NOMO-1 (cell line): ENCODE measurements around the gene TMTC3.
"Not testable (repeated sequence)": the region's sequence is repeated elsewhere in the genome, so short reads cannot be mapped to it uniquely, and the experiment has no call there.

Experiments used
- DNase-seq, 2 experiments: peaks; one replicate each; lab custom pipeline; 2025; ENCODE audit not compliant: unreplicated experiment in 2 of 2; lab: John Stamatoyannopoulos, UW

TMTC3 gene

GRCh38 chr12:88163371-88163770, 21.3 kb downstream of the TMTC3 start:
- no peak for DNase-seq

GRCh38 chr12:88166179-88166578, 24.1 kb downstream of the TMTC3 start:
- DNase-seq: no peak

DNA sequence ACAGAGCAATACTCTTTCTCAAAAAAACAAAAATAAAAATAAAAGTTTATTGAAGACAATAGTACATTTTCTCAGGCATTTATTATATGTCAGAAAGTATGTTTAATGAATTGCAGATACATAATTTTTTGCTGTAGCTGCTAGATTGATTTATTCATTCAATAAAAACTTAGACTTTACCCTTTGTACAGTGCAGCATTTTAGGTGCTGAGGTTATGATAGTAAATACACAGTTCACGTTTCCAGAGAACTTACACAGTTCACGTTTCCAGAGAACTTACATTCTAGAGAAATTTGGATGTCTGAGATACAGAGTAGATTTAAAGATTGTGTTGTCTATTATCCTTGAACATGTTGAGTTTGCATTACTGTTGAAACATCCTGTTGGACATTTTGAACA, 25.3 kb downstream of the TMTC3 start:
- no peak for DNase-seq

GRCh38 chr12:88172844-88173407, 30.8 kb downstream of the TMTC3 start:
- DNase-seq: no peak

- no peak for DNase-seq
Observed at GRCh38 chr12:88175544-88175943, 33.4 kb downstream of the TMTC3 start.

DNA sequence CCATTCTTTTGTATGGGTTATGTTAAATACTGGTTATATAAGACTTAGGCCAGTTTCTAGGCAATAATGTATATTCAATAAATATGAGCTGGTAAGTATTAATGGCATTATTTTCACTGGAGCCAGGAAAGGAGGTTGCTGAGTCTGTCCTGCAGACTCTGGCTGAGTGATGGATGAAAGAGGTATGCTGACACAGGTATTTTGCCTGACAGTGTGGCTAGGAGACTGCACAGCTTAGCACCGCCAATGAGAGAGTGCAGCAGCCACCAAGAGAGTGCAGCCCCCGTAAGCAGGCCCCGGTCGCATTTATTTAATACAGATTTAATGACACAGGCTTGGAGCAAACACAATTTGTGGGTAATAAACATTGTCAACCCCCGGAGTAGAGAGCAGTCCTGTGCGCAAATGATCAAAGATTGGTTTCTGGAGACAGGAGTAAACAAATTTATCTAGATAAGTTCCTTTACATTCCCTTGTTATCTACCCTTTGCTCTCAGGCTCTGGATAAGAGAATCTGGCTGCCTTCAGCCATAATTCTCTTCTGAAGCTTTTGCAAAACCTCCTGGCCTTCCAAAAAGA, 37.4 kb downstream of the TMTC3 start:
- DNase-seq: no peak

DNA sequence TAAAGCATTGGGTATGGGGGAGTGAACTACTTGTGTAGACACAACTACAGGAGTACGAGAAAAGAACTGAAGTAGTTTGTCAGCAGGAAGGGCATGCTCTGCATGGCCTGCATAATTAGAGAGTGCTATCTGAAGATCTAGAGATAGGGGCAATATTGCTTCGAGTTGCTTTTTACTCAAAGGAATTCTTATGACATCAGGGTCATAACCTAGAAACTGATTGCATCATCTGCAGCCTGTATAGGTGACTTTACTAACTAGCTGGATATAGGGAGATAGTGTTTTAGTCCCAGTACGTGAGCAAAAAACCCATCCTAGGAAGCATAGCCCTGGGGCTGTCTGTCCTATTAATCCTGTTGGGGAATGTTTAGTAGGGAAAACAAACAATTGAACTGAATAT, 39.8 kb downstream of the TMTC3 start:
- DNase-seq: no peak

- DNase-seq: no peak
Observed at GRCh38 chr12:88182416-88182815, 40.3 kb downstream of the TMTC3 start.

DNA sequence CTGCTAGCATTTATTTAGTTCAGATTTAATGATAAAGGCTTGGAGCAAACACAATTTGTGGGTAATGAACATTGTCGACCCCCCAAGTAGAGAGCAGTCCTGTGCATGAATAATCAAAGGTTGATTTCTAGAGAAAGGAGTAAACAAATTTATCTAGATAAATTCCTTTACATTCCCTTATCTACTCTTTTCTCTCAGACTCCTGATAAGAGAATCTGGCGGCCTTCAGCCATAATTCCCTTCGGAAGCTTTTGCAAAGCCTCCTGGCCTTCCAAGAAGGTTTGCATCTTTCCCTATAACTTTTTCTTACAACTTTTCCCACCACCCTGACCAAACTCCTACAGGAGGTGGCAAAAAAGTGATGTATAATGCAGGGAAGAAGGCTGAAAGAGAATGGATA, 42.1 kb downstream of the TMTC3 start:
- no peak for DNase-seq

GRCh38 chr12:88185279-88185678, 43.2 kb downstream of the TMTC3 start:
- DNase-seq: no peak

DNA sequence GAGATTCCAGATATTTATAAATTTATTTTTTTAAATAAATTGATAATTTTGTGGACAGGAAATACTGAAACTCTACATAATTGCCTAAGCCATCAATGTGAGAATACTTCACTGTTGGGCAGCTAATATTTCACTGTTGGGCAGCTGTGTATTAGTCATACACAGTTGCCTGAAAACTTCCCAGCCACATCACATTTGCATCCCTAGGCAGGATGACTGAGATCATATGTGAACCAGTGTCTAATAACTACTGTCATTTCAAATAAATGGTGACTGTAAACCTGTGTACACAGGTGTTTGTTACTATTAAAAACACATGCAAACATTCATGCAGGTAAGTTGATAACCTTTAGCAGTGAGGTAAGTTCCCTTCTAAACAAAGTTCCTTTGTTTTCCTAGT, 43.9 kb downstream of the TMTC3 start:
- no peak for DNase-seq

- no peak for DNase-seq
Observed at GRCh38 chr12:88187571-88187970, 45.5 kb downstream of the TMTC3 start.

DNA sequence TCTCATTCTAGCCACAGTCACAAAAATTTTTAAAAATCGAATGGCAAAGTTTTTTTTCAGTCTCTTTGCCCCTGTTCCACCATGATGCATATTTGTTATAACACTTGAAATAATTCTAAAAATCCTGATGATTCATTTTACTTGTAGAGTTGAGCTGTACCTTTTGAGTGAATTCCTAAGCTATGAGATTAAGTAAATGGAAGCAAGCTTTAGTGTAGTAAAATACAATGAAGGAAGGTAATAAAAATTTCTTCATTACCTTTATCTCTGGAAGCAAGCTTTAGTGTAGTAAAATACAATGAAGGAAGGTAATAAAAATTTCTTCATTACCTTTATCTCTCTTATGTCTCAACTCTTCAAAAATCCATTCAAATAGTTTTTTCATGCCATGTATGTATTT, 46.1 kb downstream of the TMTC3 start:
- DNase-seq: no peak

- no peak for DNase-seq
Observed at GRCh38 chr12:88192426-88192825, 50.3 kb downstream of the TMTC3 start.

GRCh38 chr12:88194868-88195267, 52.8 kb downstream of the TMTC3 start:
- DNase-seq: no peak

- no peak for DNase-seq
Observed at GRCh38 chr12:88200029-88200428, 57.9 kb downstream of the TMTC3 start.

- DNase-seq: no peak
Observed at GRCh38 chr12:88202500-88202899, 60.4 kb downstream of the TMTC3 start.

DNA sequence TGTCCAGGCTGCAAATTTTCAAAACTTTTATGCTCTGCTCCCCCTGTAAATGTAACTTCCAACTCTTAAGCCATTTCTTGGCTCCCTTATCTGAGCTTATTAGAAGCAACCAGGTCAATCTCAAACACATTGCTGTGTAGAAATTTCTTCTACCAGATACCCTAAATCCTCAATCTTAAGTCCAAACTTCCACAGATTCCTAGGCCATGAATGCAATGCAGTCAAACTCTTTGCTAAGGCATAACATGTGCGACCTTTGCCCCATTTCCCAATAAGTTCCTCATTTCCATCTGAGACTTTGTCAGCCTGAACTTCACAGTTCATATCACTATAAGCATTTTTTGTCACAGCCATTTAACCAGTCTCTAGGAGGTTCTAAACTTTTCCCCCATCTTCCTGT, 64.5 kb downstream of the TMTC3 start:
- DNase-seq: peak; percentile 58 to 78

GRCh38 chr12:88207921-88208620, 66.0 kb downstream of the TMTC3 start:
- DNase-seq: peak in 1 of 2 experiments; percentile 8

- DNase-seq: no peak
Observed at GRCh38 chr12:88208661-88209060, 66.6 kb downstream of the TMTC3 start.

DNA sequence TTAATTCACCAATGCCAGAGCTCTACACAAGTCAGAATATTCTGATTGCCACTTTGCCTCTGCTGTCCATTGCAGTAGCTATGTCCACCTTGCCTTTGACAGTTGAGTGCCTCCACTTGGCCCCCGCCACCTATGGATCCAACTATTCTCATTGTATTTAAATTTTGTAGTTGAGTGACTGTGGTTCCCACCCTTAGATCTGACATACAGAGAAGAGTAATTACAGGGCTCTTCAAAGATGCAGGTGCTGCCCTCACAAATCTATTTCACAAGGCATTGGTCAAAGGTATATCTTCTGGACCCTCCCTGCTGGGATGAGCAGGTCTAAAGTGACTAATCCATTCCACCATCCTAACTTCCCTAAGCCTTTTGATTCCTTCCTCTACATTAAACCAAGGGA, 68.2 kb downstream of the TMTC3 start:
- not testable (repeated sequence) for DNase-seq

GRCh38 chr12:88218293-88218692, 76.2 kb downstream of the TMTC3 start:
- no peak for DNase-seq
